ENCODE measurements around the gene AP3B1. TPM values are rescaled to one million over a fixed set of nuclear protein-coding genes. Genes with fewer than 3 reads are reported as not detected.

Gene AP3B1
- total and polyA plus RNA-seq, 2 experiments from 2014 or later, result 29.4 to 41.4 TPM

GRCh38 chr5:77973253-77973609 lies 321.3 kb downstream of the AP3B1 start:
- no peak for DNase-seq (ENCODE audit: low spot score)
- 8% methylated on average over 18 of the region's 19 CpGs for WGBS (ENCODE audit: low lambda C conversion rate, missing lambda C conversion rate)
- Histone ChIP-seq H3K27ac (no peak overlapping the region), H3K9me3 (ENCODE audit: low read depth) (no peaks in the 10 kb centered on the region), H3K4me3 (no peak overlapping the region), H4K20me1 (ENCODE audit: insufficient read depth, poor library complexity, severe bottlenecking) (no peaks in the 10 kb centered on the region), H3K9me2 (replicated peaks; ENCODE audit: insufficient read depth) (no peaks in the 10 kb centered on the region), H3K36me3 (replicated peaks; ENCODE audit: insufficient read depth, low read depth) (no peaks in the 10 kb centered on the region), H3K4me2 (peak overlapping the region; percentile 94), H2AFZ (no peak overlapping the region), H3K27me3 (peaks cover 70% of the 10 kb centered on the region), H3K4me1 (ENCODE audit: insufficient read depth) (peaks cover 13% of the 10 kb centered on the region), H3K79me2 (no peaks in the 10 kb centered on the region)
- no peak for TF ChIP-seq CTCF (IDR thresholded peaks at IDR 0.05; ENCODE audit: poor library complexity)
- TF ChIP-seq EZH2 (IDR thresholded peaks at IDR 0.05; ENCODE audit: borderline replicate concordance), result peak; percentile 41

GRCh38 chr5:77972469-77973252 lies 321.8 kb downstream of the AP3B1 start:
- peak overlapping the region; percentile 73 for H2AFZ ChIP-seq
- peak overlapping the region; percentile 94 for H3K4me2 ChIP-seq
- H3K4me1 ChIP-seq (ENCODE audit: insufficient read depth), result peaks cover 13% of the 10 kb centered on the region
- no peaks in the 10 kb centered on the region for H3K9me2 ChIP-seq (replicated peaks; ENCODE audit: insufficient read depth)
- 2% methylated on average over 55 of the region's 57 CpGs for WGBS (ENCODE audit: low lambda C conversion rate, missing lambda C conversion rate)
- peak; percentile 20 for TF ChIP-seq CTCF (IDR thresholded peaks at IDR 0.05; ENCODE audit: poor library complexity)
- TF ChIP-seq EZH2 (IDR thresholded peaks at IDR 0.05; ENCODE audit: borderline replicate concordance), result peak; percentile 92
- no peak for TF ChIP-seq EZH2phosphoT487 (IDR thresholded peaks at IDR 0.05; ENCODE audit: low read depth, severe bottlenecking, unreplicated experiment)
- no peak overlapping the region for H3K27ac ChIP-seq
- no peaks in the 10 kb centered on the region for H4K20me1 ChIP-seq (ENCODE audit: insufficient read depth, poor library complexity, severe bottlenecking)
- no peaks in the 10 kb centered on the region for H3K9me3 ChIP-seq (ENCODE audit: low read depth)
- no peaks in the 10 kb centered on the region for H3K79me2 ChIP-seq
- peak overlapping the region; percentile 48 for H3K4me3 ChIP-seq
- H3K27me3 ChIP-seq, result peaks cover 71% of the 10 kb centered on the region
- no peaks in the 10 kb centered on the region for H3K36me3 ChIP-seq (replicated peaks; ENCODE audit: insufficient read depth, low read depth)
- DNase-seq (ENCODE audit: low spot score), result peak; percentile 21

GRCh38 chr5:77971776-77972468 lies 322.6 kb downstream of the AP3B1 start:
- no peaks in the 10 kb centered on the region for H3K9me3 ChIP-seq (ENCODE audit: low read depth)
- TF ChIP-seq EZH2phosphoT487 (IDR thresholded peaks at IDR 0.05; ENCODE audit: low read depth, severe bottlenecking, unreplicated experiment), result no peak
- H3K4me1 ChIP-seq (ENCODE audit: insufficient read depth), result peaks cover 13% of the 10 kb centered on the region
- H3K4me3 ChIP-seq, result peak overlapping the region; percentile 48
- no peak for DNase-seq (ENCODE audit: low spot score)
- peak overlapping the region; percentile 94 for H3K4me2 ChIP-seq
- peak overlapping the region; percentile 73 for H2AFZ ChIP-seq
- 19% methylated on average over 16 of the region's 16 CpGs for WGBS (ENCODE audit: low lambda C conversion rate, missing lambda C conversion rate)
- H4K20me1 ChIP-seq (ENCODE audit: insufficient read depth, poor library complexity, severe bottlenecking), result no peaks in the 10 kb centered on the region
- H3K27ac ChIP-seq, result no peak overlapping the region
- peaks cover 71% of the 10 kb centered on the region for H3K27me3 ChIP-seq
- no peaks in the 10 kb centered on the region for H3K36me3 ChIP-seq (replicated peaks; ENCODE audit: insufficient read depth, low read depth)
- H3K9me2 ChIP-seq (replicated peaks; ENCODE audit: insufficient read depth), result no peaks in the 10 kb centered on the region
- no peaks in the 10 kb centered on the region for H3K79me2 ChIP-seq

- no peak overlapping the region for H3K4me3 ChIP-seq
- peaks cover 13% of the 10 kb centered on the region for H3K4me1 ChIP-seq (ENCODE audit: insufficient read depth)
- no peak for DNase-seq (ENCODE audit: low spot score)
- H3K79me2 ChIP-seq, result no peaks in the 10 kb centered on the region
- H4K20me1 ChIP-seq (ENCODE audit: insufficient read depth, poor library complexity, severe bottlenecking), result no peaks in the 10 kb centered on the region
- H3K4me2 ChIP-seq, result no peak overlapping the region
- H3K9me2 ChIP-seq (replicated peaks; ENCODE audit: insufficient read depth), result no peaks in the 10 kb centered on the region
- WGBS (ENCODE audit: low lambda C conversion rate, missing lambda C conversion rate), result 89% methylated on average over 5 of the region's 5 CpGs
- H2AFZ ChIP-seq, result no peak overlapping the region
- TF ChIP-seq CTCF (IDR thresholded peaks at IDR 0.05; ENCODE audit: poor library complexity) (no peak), EZH2phosphoT487 (IDR thresholded peaks at IDR 0.05; ENCODE audit: low read depth, severe bottlenecking, unreplicated experiment) (no peak), EZH2 (IDR thresholded peaks at IDR 0.05; ENCODE audit: borderline replicate concordance) (no peak)
- no peak overlapping the region for H3K27ac ChIP-seq
- no peaks in the 10 kb centered on the region for H3K9me3 ChIP-seq (ENCODE audit: low read depth)
- H3K36me3 ChIP-seq (replicated peaks; ENCODE audit: insufficient read depth, low read depth), result no peaks in the 10 kb centered on the region
- peaks cover 71% of the 10 kb centered on the region for H3K27me3 ChIP-seq
These were observed 323.6 kb downstream of the AP3B1 start for GRCh38 chr5:77970891-77971290.
